ENCODE results near the gene BRIX1. TPM values are rescaled to one million over a fixed set of nuclear protein-coding genes. Genes with fewer than 3 reads are reported as not detected.

BRIX1 gene, protein sequence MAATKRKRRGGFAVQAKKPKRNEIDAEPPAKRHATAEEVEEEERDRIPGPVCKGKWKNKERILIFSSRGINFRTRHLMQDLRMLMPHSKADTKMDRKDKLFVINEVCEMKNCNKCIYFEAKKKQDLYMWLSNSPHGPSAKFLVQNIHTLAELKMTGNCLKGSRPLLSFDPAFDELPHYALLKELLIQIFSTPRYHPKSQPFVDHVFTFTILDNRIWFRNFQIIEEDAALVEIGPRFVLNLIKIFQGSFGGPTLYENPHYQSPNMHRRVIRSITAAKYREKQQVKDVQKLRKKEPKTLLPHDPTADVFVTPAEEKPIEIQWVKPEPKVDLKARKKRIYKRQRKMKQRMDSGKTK
- 10 to 100 TPM; 49.3 to 60.4 (median 55.0) TPM for total RNA-seq (2021; fragmentation: NEBNext Ultra II Directional; extraction: Animal tissue kit (Norgen Biotek cat#: 25700))
- long read RNA-seq, transcript BRIX1-201 (10 exons, 1,926 nt) = major isoform, 94 of 101 reads
- long read RNA-seq, partial matches to known transcripts = 3 of 101 reads
- long read RNA-seq, other reads (novel, unspliced or antisense) = 4 of 101 reads

- no peaks in the 10 kb centered on the region; the same call in 1 of the 2 replicates for H3K27me3 Mint-ChIP-seq (ENCODE audit: insufficient read depth)
- H3K27ac Mint-ChIP-seq = peak within 1 kb of the TSS; percentile 72
- peak; percentile 38 for TF ChIP-seq CTCF (IDR thresholded peaks at IDR 0.05)
- H3K4me1 Mint-ChIP-seq (ENCODE audit: low read depth) = peaks cover 52% of the 10 kb centered on the region
- no peak within 1 kb of the TSS for H3K4me3 Mint-ChIP-seq
- H3K9me3 Mint-ChIP-seq = no peaks in the 10 kb centered on the region
- peaks cover 45% of the 10 kb centered on the region for H3K36me3 Mint-ChIP-seq (ENCODE audit: low read depth)
- peak; percentile 97 for DNase-seq
These were observed at the start of gene BRIX1, which contains the start of gene RAD1 for GRCh38 chr5:34915139-34915855. TSS of gene BRIX1 (plus strand) at chr5:34915711. CDS start at chr5:34915739, 28 bp downstream. TSS of gene RAD1 (minus strand) at chr5:34915504. CDS start at chr5:34914892, 612 bp downstream.

GRCh38 chr5:34866989-34867471 is 48.5 kb upstream of the BRIX1 start:
- Mint-ChIP-seq H3K27me3 (ENCODE audit: insufficient read depth) (peaks cover 1% of the 10 kb centered on the region), H3K36me3 (ENCODE audit: low read depth) (no peaks in the 10 kb centered on the region), H3K9me3 (no peaks in the 10 kb centered on the region), H3K4me1 (ENCODE audit: low read depth) (no peaks in the 10 kb centered on the region), H3K27ac (no peak overlapping the region), H3K4me3 (no peak overlapping the region)
- TF ChIP-seq CTCF (IDR thresholded peaks at IDR 0.05) = no peak
- no peak for DNase-seq

- Mint-ChIP-seq H3K27ac (no peak overlapping the region), H3K9me3 (no peaks in the 10 kb centered on the region), H3K4me1 (ENCODE audit: low read depth) (no peaks in the 10 kb centered on the region), H3K4me3 (no peak overlapping the region), H3K27me3 (ENCODE audit: insufficient read depth) (peaks cover 1% of the 10 kb centered on the region), H3K36me3 (ENCODE audit: low read depth) (no peaks in the 10 kb centered on the region)
- DNase-seq = no peak
- TF ChIP-seq CTCF (IDR thresholded peaks at IDR 0.05) = no peak
These were observed 47.9 kb upstream of the BRIX1 start for GRCh38 chr5:34867660-34868059.

DNA sequence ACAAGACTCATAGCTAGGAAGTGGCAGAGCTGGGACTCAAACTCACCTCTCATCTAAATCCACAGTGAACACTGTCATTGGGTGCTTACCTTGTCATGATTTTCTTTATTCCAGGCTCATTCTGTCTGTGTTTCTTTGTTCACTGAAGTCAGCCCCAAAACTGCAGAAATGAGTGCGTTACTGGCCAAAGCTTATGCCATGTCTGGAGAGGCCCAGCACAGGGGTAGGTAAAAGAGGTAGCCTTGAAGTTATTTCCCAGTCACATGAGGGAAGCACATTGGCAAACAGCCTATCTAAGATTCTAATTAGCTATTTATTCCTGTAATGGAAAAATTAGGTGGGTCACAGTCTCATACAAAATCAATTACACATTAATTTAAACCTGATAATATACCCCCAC is 46.7 kb upstream of the BRIX1 start:
- no peaks in the 10 kb centered on the region for H3K4me1 Mint-ChIP-seq (ENCODE audit: low read depth)
- H3K27ac Mint-ChIP-seq = no peak overlapping the region
- no peaks in the 10 kb centered on the region for H3K36me3 Mint-ChIP-seq (ENCODE audit: low read depth)
- no peaks in the 10 kb centered on the region for H3K9me3 Mint-ChIP-seq
- H3K27me3 Mint-ChIP-seq (ENCODE audit: insufficient read depth) = peaks cover 6% of the 10 kb centered on the region
- no peak overlapping the region for H3K4me3 Mint-ChIP-seq
- no peak for DNase-seq
- TF ChIP-seq CTCF (IDR thresholded peaks at IDR 0.05) = no peak

GRCh38 chr5:34869256-34869655 is 46.3 kb upstream of the BRIX1 start:
- Mint-ChIP-seq H3K27ac (no peak overlapping the region), H3K4me1 (ENCODE audit: low read depth) (no peaks in the 10 kb centered on the region), H3K36me3 (ENCODE audit: low read depth) (no peaks in the 10 kb centered on the region), H3K4me3 (no peak overlapping the region), H3K27me3 (ENCODE audit: insufficient read depth) (peaks cover 5% of the 10 kb centered on the region), H3K9me3 (no peaks in the 10 kb centered on the region)
- DNase-seq = no peak
- no peak for TF ChIP-seq CTCF (IDR thresholded peaks at IDR 0.05)

Data from HFFc6 (cell line).